B cell (primary cell): ENCODE data around the gene C15orf39. TPM values are rescaled to one million over a fixed set of nuclear protein-coding genes. Genes with fewer than 3 reads are reported as not detected.

Source experiments
- ATAC-seq: fragments of 200-7000 bp; cut with Tn5 transposase; one replicate; pipeline ENCODE4 v1.10.0; 2021; ENCODE audit warnings: low read depth, mild to moderate bottlenecking, moderate number of reproducible peaks, moderate library complexity
- CTCF ChIA-PET: fragments of 350-600 bp; sonication (Branson Sonifier 250); formaldehyde crosslinking; loops from one replicate; lab custom pipeline; 2021; ENCODE audit warnings: antibody characterized with exemption, inconsistent platforms; lab: Charles Lee
- POLR2A ChIA-PET: fragments of 350-600 bp; sonication (Branson Sonifier 250); formaldehyde crosslinking; loops from one replicate; lab custom pipeline; 2021; ENCODE audit warnings: antibody characterized with exemption; lab: Charles Lee
- DNase-seq: peaks from one replicate; pipeline ENCODE4 v3.0.0; 2013
- H2AFZ ChIP-seq: 2 replicates; pipeline ENCODE4 v1.6.1; 2012; ENCODE audit warnings: mild to moderate bottlenecking, low read depth, low read length; ENCODE audit not compliant: insufficient read depth, poor library complexity, severe bottlenecking
- H3K27ac ChIP-seq, 2 donors: 1 replicate in 1 of 2; 2 replicates in 1 of 2; pipeline ENCODE4 v1.5.1; 2012 to 2013; ENCODE audit warnings: low read length in 2 of 2, mild to moderate bottlenecking in 2 of 2, moderate library complexity in 1 of 2
- H3K27me3 ChIP-seq, 4 experiments: fragments of 200-600 bp in 1 of 4; sonication (generic) in 1 of 4; replicated peaks in 1 of 4; 1 replicate in 2 of 4; 2 replicates in 2 of 4; pipeline versions ENCODE4 v1.6.1 to v1.7.0; 2013 to 2016; ENCODE audit warnings: low read length in 3 of 4, mild to moderate bottlenecking in 2 of 4, mixed read lengths in 1 of 4, moderate library complexity in 1 of 4; ENCODE audit not compliant: insufficient read depth in 4 of 4, control insufficient read depth in 3 of 4; ENCODE audit errors: control extremely low read depth in 1 of 4
- H3K36me3 ChIP-seq, 2 experiments: replicated peaks in 1 of 2; 1 replicate in 1 of 2; 2 replicates in 1 of 2; pipeline versions ENCODE4 v1.6.1 to v1.7.1; 2013; ENCODE audit warnings: low read length in 1 of 2; ENCODE audit not compliant: insufficient read depth in 2 of 2, control insufficient read depth in 1 of 2; ENCODE audit errors: control extremely low read depth in 1 of 2, extremely low read depth in 1 of 2
- H3K4me1 ChIP-seq, 2 donors: fragments of 200-600 bp in 1 of 2; sonication (generic) in 1 of 2; 1 replicate in 1 of 2; 2 replicates in 1 of 2; pipeline versions ENCODE4 v1.5.1 to v1.6.1; 2013 to 2017; ENCODE audit warnings: low read length in 2 of 2; ENCODE audit not compliant: control insufficient read depth in 2 of 2, insufficient read depth in 2 of 2
- H3K4me2 ChIP-seq: replicated peaks from 2 replicates; pipeline ENCODE3; 2012; ENCODE audit warnings: mild to moderate bottlenecking, low read depth, low read length; ENCODE audit not compliant: poor library complexity, severe bottlenecking
- H3K4me3 ChIP-seq, 5 experiments: fragments of 200-600 bp in 1 of 5; sonication (generic) in 1 of 5; 1 replicate in 3 of 5; 2 replicates in 2 of 5; pipeline versions ENCODE4 v1.5.1 to v1.7.0; 2011 to 2016; ENCODE audit warnings: low read length in 4 of 5, mild to moderate bottlenecking in 4 of 5, low read depth in 2 of 5, control low read depth in 1 of 5, moderate library complexity in 1 of 5; ENCODE audit not compliant: insufficient read depth in 1 of 5; ENCODE audit errors: control extremely low read depth in 1 of 5, extremely low read depth in 1 of 5
- H3K79me2 ChIP-seq: fragments of 200-600 bp; sonication (generic); one replicate; pipeline ENCODE4 v1.6.0; 2016; ENCODE audit warnings: low read length; ENCODE audit not compliant: control insufficient read depth, insufficient read depth
- H3K9ac ChIP-seq: fragments of 200-600 bp; sonication (generic); 2 replicates; pipeline ENCODE4 v1.6.1; 2017; ENCODE audit warnings: mild to moderate bottlenecking, low read length, moderate library complexity
- H3K9me3 ChIP-seq, 3 donors: one replicate each; pipeline versions ENCODE4 v1.6.1 to v1.7.1; 2013; ENCODE audit warnings: low read length in 2 of 3; ENCODE audit not compliant: control insufficient read depth in 2 of 3, insufficient read depth in 1 of 3; ENCODE audit errors: control extremely low read depth in 1 of 3
- H4K20me1 ChIP-seq: 2 replicates; pipeline ENCODE4 v1.6.0; 2012; ENCODE audit warnings: mild to moderate bottlenecking, low read length; ENCODE audit not compliant: insufficient read depth, control insufficient read depth, poor library complexity, severe bottlenecking
- H3K27ac Mint-ChIP-seq: one replicate; pipeline ENCODE4 v1.8.0; 2021; ENCODE audit warnings: mixed read lengths
- H3K27me3 Mint-ChIP-seq: one replicate; pipeline ENCODE4 v1.8.0; 2021; ENCODE audit warnings: mixed read lengths
- H3K4me1 Mint-ChIP-seq: one replicate; pipeline ENCODE4 v1.8.0; 2021; ENCODE audit warnings: mixed read lengths
- H3K4me3 Mint-ChIP-seq: one replicate; pipeline ENCODE4 v1.8.0; 2021; ENCODE audit warnings: mixed read lengths
- H3K9me3 Mint-ChIP-seq: one replicate; pipeline ENCODE4 v1.8.0; 2022; ENCODE audit warnings: mixed read lengths; ENCODE audit not compliant: insufficient read depth
- CTCF ChIP-seq: fragments of 200-600 bp; IDR thresholded peaks from one replicate; pipeline ENCODE4 v1.8.0; 2022; ENCODE audit warnings: antibody characterized with exemption, mild to moderate bottlenecking
- EZH2 ChIP-seq: IDR thresholded peaks from 2 replicates; pipeline ENCODE4 v1.6.1; 2012; ENCODE audit warnings: borderline replicate concordance, low read depth, mild to moderate bottlenecking, moderate library complexity, low read length; ENCODE audit not compliant: insufficient read depth, poor library complexity, severe bottlenecking
- WGBS: methylation state at CpG from one replicate; pipeline ENCODE4 v1.1.5; 2013; ENCODE audit warnings: missing lambda C conversion rate; ENCODE audit not compliant: insufficient coverage; 5-methylcytosine and 5-hydroxymethylcytosine counted together
- intact Hi-C: fragments of 100-400 bp; cut with micrococcal nuclease; formaldehyde crosslinking; loops from one replicate; pipeline ENCODE4 v1.10.0; 2022
- polyA plus RNA-seq: library from polyadenylated mRNA; depleted of rRNA; stranded (reverse); fragments of >200 nt; gene quantifications from 2 replicates; pipeline ENCODE4 v1.2.3, GENCODE V29; 2012
- total RNA-seq, 2 donors: library from RNA; stranded (reverse); fragments of 120-200 nt in 1 of 2; gene quantifications; 1 replicate in 1 of 2; 2 replicates in 1 of 2; pipeline versions ENCODE4 v1.2.3 to v1.2.4, GENCODE V29; 2013 to 2022

C15orf39 gene
- total and polyA plus RNA-seq, 2 donors (not counting 1 experiment from before 2014, with no cell fraction given): 12.4 to 72.7 TPM

- no peak overlapping the region for H3K4me3 Mint-ChIP-seq
- ChIA-PET CTCF (no interaction called here), POLR2A (no interaction called here)
- DNase-seq (no peak), ATAC-seq (no peak)
- H3K4me1 Mint-ChIP-seq: no peaks in the 10 kb centered on the region
- H3K79me2 ChIP-seq: no peaks in the 10 kb centered on the region
- peaks cover 0 to 13% (median 4%) of the 10 kb centered on the region in 4 experiments for H3K27me3 ChIP-seq
- 85% methylated on average over 7 of the region's 10 CpGs for WGBS
- intact Hi-C loops: no loop called here
- H4K20me1 ChIP-seq: no peaks in the 10 kb centered on the region
- H3K9me3 Mint-ChIP-seq: no peaks in the 10 kb centered on the region
- no peak overlapping the region for H3K4me3 ChIP-seq
- H3K9ac ChIP-seq: no peak overlapping the region
- H3K27ac Mint-ChIP-seq: no peak overlapping the region
- peaks cover 30% of the 10 kb centered on the region for H3K27me3 Mint-ChIP-seq
- no peak overlapping the region for H3K4me2 ChIP-seq
- no peak overlapping the region for H2AFZ ChIP-seq
- peaks cover 0 to 7% (median 0%) of the 10 kb centered on the region in 3 donors for H3K9me3 ChIP-seq
- no peaks in the 10 kb centered on the region for H3K4me1 ChIP-seq
- H3K27ac ChIP-seq: no peak overlapping the region
- H3K36me3 ChIP-seq: no peaks in the 10 kb centered on the region
- no peak for TF ChIP-seq CTCF
- TF ChIP-seq EZH2: no peak
Observed at GRCh38 chr15:75235051-75235673, 33.5 kb downstream of the C15orf39 start.
